GM13976 (cell line): ENCODE results near the gene SMPD3.

Experiments
- DNase-seq: peaks from one replicate; pipeline ENCODE4 v3.0.0; 2012; ENCODE audit warnings: low spot score
- CTCF ChIP-seq: IDR thresholded peaks from 2 replicates; pipeline ENCODE4 v1.5.1; 2012; ENCODE audit warnings: borderline replicate concordance, mild to moderate bottlenecking; ENCODE audit not compliant: insufficient read depth; ENCODE audit errors: extremely low read depth, missing control alignments, control extremely low read depth
- in situ Hi-C: fragments of 300-500 bp; cut with MboI; formaldehyde crosslinking; loops from one replicate; pipeline ENCODE4 v1.12.0; 2022; ENCODE audit warnings: low sequenced_read_pairs, mixed read lengths, inconsistent platforms; ENCODE audit not compliant: unreplicated experiment

SMPD3 gene

GRCh38 chr16:68382296-68382718 lies 66.0 kb downstream of the SMPD3 start:
- peak; percentile 70 for DNase-seq
- no peak for TF ChIP-seq CTCF
- in situ Hi-C loops, result no loop called here

- no peak for TF ChIP-seq CTCF
- no peak for DNase-seq
- in situ Hi-C loops, result no loop called here
These were observed 67.0 kb downstream of the SMPD3 start for GRCh38 chr16:68381363-68381724.

- in situ Hi-C loops, result no loop called here
- DNase-seq, result no peak
- TF ChIP-seq CTCF, result no peak
These were observed 67.5 kb downstream of the SMPD3 start for GRCh38 chr16:68380676-68381362.

GRCh38 chr16:68380348-68380670 lies 68.0 kb downstream of the SMPD3 start:
- no peak for DNase-seq
- in situ Hi-C loops, result no loop called here
- TF ChIP-seq CTCF, result no peak

- no peak for TF ChIP-seq CTCF
- in situ Hi-C loops, result no loop called here
- no peak for DNase-seq
These were observed 68.6 kb downstream of the SMPD3 start for GRCh38 chr16:68379472-68380347.

GRCh38 chr16:68378436-68379415 lies 69.6 kb downstream of the SMPD3 start:
- no peak for DNase-seq
- in situ Hi-C loops, result no loop called here
- no peak for TF ChIP-seq CTCF
